IMR-90 (cell line): ENCODE results near the gene ATXN1. TPM values are rescaled to one million over a fixed set of nuclear protein-coding genes. Genes with fewer than 3 reads are reported as not detected.

Experiments used
- ATAC-seq: fragments of 200-7000 bp; cut with Tn5 transposase; 2 replicates; pipeline ENCODE4 v1.9.1; 2020; ENCODE audit warnings: low read depth, mild to moderate bottlenecking, moderate library complexity
- BruUV-seq: library from RNA; stranded (reverse); fragments of 400-500 nt; replicated peaks from 2 replicates; lab custom pipeline; 2021; lab: Mats Ljungman, UMichigan
- CTCF ChIA-PET: fragments of 300-600 bp; formaldehyde crosslinking; extraction: SDS; loops from one replicate; lab custom pipeline; 2021; ENCODE audit warnings: antibody characterized with exemption; lab: Yijun Ruan, JAX
- POLR2A ChIA-PET: fragments of 300-600 bp; sonication (Branson Sonifier 250); formaldehyde crosslinking; loops from one replicate; lab custom pipeline; 2022; ENCODE audit warnings: antibody characterized with exemption; ENCODE audit not compliant: unreplicated experiment; lab: Charles Lee
- DNase-seq: peaks from one replicate; pipeline ENCODE4 v3.0.0; 2013
- H2AFZ ChIP-seq: replicated peaks from 2 replicates; pipeline ENCODE3; 2013; ENCODE audit warnings: low read length, mild to moderate bottlenecking; ENCODE audit not compliant: poor library complexity
- H2AK5ac ChIP-seq: 2 replicates; pipeline ENCODE4 v1.6.1; 2013; ENCODE audit warnings: low read depth, low read length, inconsistent platforms
- H2AK9ac ChIP-seq: replicated peaks from 2 replicates; pipeline ENCODE3; 2013; ENCODE audit warnings: mild to moderate bottlenecking, low read depth, low read length, moderate library complexity; ENCODE audit not compliant: poor library complexity
- H2BK120ac ChIP-seq: 2 replicates; pipeline ENCODE4 v1.6.1; 2013; ENCODE audit warnings: low read depth, low read length, inconsistent platforms
- H2BK15ac ChIP-seq: 3 replicates; pipeline ENCODE4 v1.6.1; 2013; ENCODE audit warnings: low read depth, low read length, inconsistent platforms
- H2BK20ac ChIP-seq: 2 replicates; pipeline ENCODE4 v1.6.1; 2013; ENCODE audit warnings: low read depth, mild to moderate bottlenecking, inconsistent platforms, low read length, moderate library complexity
- H2BK5ac ChIP-seq: 2 replicates; pipeline ENCODE4 v1.6.1; 2013; ENCODE audit warnings: mild to moderate bottlenecking, low read depth, low read length, inconsistent platforms; ENCODE audit not compliant: poor library complexity, severe bottlenecking
- H3K14ac ChIP-seq: replicated peaks from 2 replicates; pipeline ENCODE4 v1.6.1; 2013; ENCODE audit warnings: low read depth, low read length, inconsistent platforms
- H3K18ac ChIP-seq: 2 replicates; pipeline ENCODE4 v1.6.1; 2013; ENCODE audit warnings: low read depth, low read length, control low read depth
- H3K23ac ChIP-seq: 2 replicates; pipeline ENCODE4 v1.6.1; 2013; ENCODE audit warnings: low read depth, low read length, inconsistent platforms
- H3K27ac ChIP-seq: 2 replicates; pipeline ENCODE4 v1.5.1; 2013; ENCODE audit warnings: mild to moderate bottlenecking, control low read depth, low read length; ENCODE audit not compliant: insufficient read depth
- H3K27me3 ChIP-seq: 2 replicates; pipeline ENCODE4 v1.6.1; 2013; ENCODE audit warnings: low read length; ENCODE audit not compliant: control insufficient read depth, insufficient read depth
- H3K36me3 ChIP-seq: 2 replicates; pipeline ENCODE4 v1.6.1; 2013; ENCODE audit warnings: low read length, mixed read lengths; ENCODE audit not compliant: control insufficient read depth, insufficient read depth
- H3K4ac ChIP-seq: 2 replicates; pipeline ENCODE4 v1.6.1; 2013; ENCODE audit warnings: low read depth, low read length, inconsistent platforms
- H3K4me1 ChIP-seq: 2 replicates; pipeline ENCODE4 v1.6.1; 2013; ENCODE audit warnings: low read length, mixed read lengths; ENCODE audit not compliant: control insufficient read depth, insufficient read depth
- H3K4me2 ChIP-seq: 2 replicates; pipeline ENCODE4 v1.6.1; 2013; ENCODE audit warnings: low read depth, mild to moderate bottlenecking, control low read depth, low read length, moderate library complexity
- H3K4me3 ChIP-seq: 2 replicates; pipeline ENCODE4 v1.5.1; 2013; ENCODE audit warnings: low read depth, mild to moderate bottlenecking, control low read depth, low read length, moderate library complexity; ENCODE audit not compliant: insufficient read depth
- H3K56ac ChIP-seq: 2 replicates; pipeline ENCODE4 v1.6.1; 2013; ENCODE audit warnings: low read length, inconsistent platforms; ENCODE audit not compliant: insufficient read depth; ENCODE audit errors: extremely low read depth
- H3K79me1 ChIP-seq, 2 experiments: 2 replicates each; pipeline ENCODE4 v1.6.1; 2013; ENCODE audit warnings: low read length in 2 of 2, inconsistent platforms in 1 of 2, low read depth in 1 of 2
- H3K9ac ChIP-seq: 2 replicates; pipeline ENCODE4 v1.6.1; 2013; ENCODE audit warnings: low read depth, low read length, control low read depth
- H3K9me1 ChIP-seq: 2 replicates; pipeline ENCODE4 v1.6.1; 2013; ENCODE audit warnings: low read length, inconsistent platforms; ENCODE audit not compliant: insufficient read depth
- H3K9me3 ChIP-seq: 2 replicates; pipeline ENCODE4 v1.6.1; 2013; ENCODE audit warnings: low read length; ENCODE audit not compliant: control insufficient read depth, insufficient read depth
- H4K20me1 ChIP-seq: 2 replicates; pipeline ENCODE4 v1.6.1; 2013; ENCODE audit warnings: low read length, inconsistent platforms; ENCODE audit not compliant: insufficient read depth
- H4K5ac ChIP-seq: 2 replicates; pipeline ENCODE4 v1.6.1; 2013; ENCODE audit warnings: mild to moderate bottlenecking, low read depth, low read length, control low read depth
- H4K8ac ChIP-seq, 2 experiments: 2 replicates each; pipeline ENCODE4 v1.6.1; 2013; ENCODE audit warnings: low read depth in 2 of 2, low read length in 2 of 2, control low read depth in 1 of 2, inconsistent platforms in 1 of 2
- H4K91ac ChIP-seq: 2 replicates; pipeline ENCODE4 v1.6.1; 2013; ENCODE audit warnings: low read depth, low read length, inconsistent platforms; ENCODE audit not compliant: insufficient read depth
- MAZ ChIP-seq: IDR thresholded peaks from 2 replicates; pipeline ENCODE4 v1.6.1; 2012; ENCODE audit warnings: low read depth, mild to moderate bottlenecking, low read length, improper control_type of control experiment, moderate library complexity, borderline replicate concordance
- WGBS, 2 experiments: methylation state at CpG; one replicate each; pipeline versions ENCODE4 v1.1.5 to v1.1.7; 2013; ENCODE audit warnings: missing lambda C conversion rate in 2 of 2; ENCODE audit not compliant: insufficient read length in 1 of 2; ENCODE audit errors: extremely low coverage in 2 of 2; 5-methylcytosine and 5-hydroxymethylcytosine counted together
- dilution Hi-C: fragments of 300-500 bp; cut with HindIII; formaldehyde crosslinking; loops from one replicate; pipeline ENCODE4 v1.14.3; 2018; ENCODE audit warnings: low sequenced_read_pairs; ENCODE audit not compliant: unreplicated experiment
- in situ Hi-C: fragments of 300-500 bp; cut with MboI; formaldehyde crosslinking; loops from 3 replicates; pipeline ENCODE4 v1.14.3; 2019; ENCODE audit warnings: low sequenced_read_pairs, inconsistent platforms, mixed read lengths
- intact Hi-C: fragments of 100-400 bp; cut with micrococcal nuclease; formaldehyde crosslinking; loops from 2 replicates; pipeline ENCODE4 v1.10.0; 2022
- polyA plus RNA-seq, 3 experiments: library from polyadenylated mRNA; depleted of rRNA; stranded (reverse); fragments of >200 nt; gene quantifications; 2 replicates each; pipeline ENCODE4 v1.2.3, GENCODE V29; 2012; ENCODE audit warnings: low replicate concordance in 1 of 3
- total RNA-seq: library from RNA; depleted of rRNA; stranded (reverse); fragments of >200 nt; gene quantifications from 2 replicates; pipeline ENCODE4 v1.2.3, GENCODE V29; 2012
- TF ChIP-seq, protein P1 (sequence below): fragments of 150-350 bp; IDR thresholded peaks from 2 replicates; pipeline ENCODE4 v1.6.1; 2016; ENCODE audit warnings: low read depth, mild to moderate bottlenecking, low read length, moderate library complexity, borderline replicate concordance

The ATXN1 gene
- total and polyA plus RNA-seq, 2 of the 4 experiments (the other 2 are of a cell fraction): 7.3 to 11.1 TPM

DNA sequence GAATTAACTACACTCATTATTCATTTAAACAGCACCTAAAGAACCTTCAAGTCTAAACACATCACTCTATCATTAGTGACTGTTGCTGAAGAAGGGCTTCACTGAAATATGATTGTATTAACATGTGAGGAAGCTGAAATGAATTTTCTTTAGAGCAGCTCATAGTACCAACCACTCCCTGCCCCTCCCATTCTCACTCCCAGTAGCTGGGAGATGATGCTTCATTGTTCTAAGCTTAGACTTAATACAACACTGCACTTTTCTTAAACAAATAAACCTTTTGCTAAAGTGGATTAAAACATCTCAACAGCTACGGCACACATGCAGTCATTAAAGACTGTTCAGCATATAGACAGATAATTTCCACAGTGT, 63.1 kb downstream of the ATXN1 start:
- Histone ChIP-seq H3K18ac (no peak overlapping the region), H3K4me1 (peaks cover 14% of the 10 kb centered on the region), H3K9ac (no peak overlapping the region), H3K27me3 (no peaks in the 10 kb centered on the region), H2AK5ac (no peak overlapping the region), H3K4ac (no peak overlapping the region), H3K36me3 (0 out of 2 replicates have a peak, but pooled peaks cover 1% of the 10 kb centered on the region), H3K4me2 (no peak overlapping the region), H3K23ac (no peak overlapping the region), H2AK9ac (no peak overlapping the region), H3K9me3 (no peaks in the 10 kb centered on the region), H3K79me1 (peaks cover 23 to 71% of the 10 kb centered on the region in 2 experiments; a peak in 3 of 4 replicates), H3K56ac (no peak overlapping the region), H3K9me1 (peaks cover 8% of the 10 kb centered on the region; the same call in 1 of the 2 replicates), H4K5ac (no peak overlapping the region), H2BK20ac (no peak overlapping the region), H4K20me1 (peaks cover 36% of the 10 kb centered on the region; the same call in 1 of the 2 replicates), H3K14ac (peak overlapping the region; percentile 63; the same call in 1 of the 2 replicates), H4K91ac (no peak overlapping the region), H2AFZ (no peak overlapping the region), H2BK5ac (no peak overlapping the region), H2BK120ac (no peak overlapping the region), H2BK15ac (no peak overlapping the region), H4K8ac (no peak overlapping the region), H3K27ac (no peak overlapping the region), H3K4me3 (no peak overlapping the region)
- no TSS peak for BruUV-seq
- intact Hi-C loops (no loop called here), dilution Hi-C loops (no loop called here), in situ Hi-C loops (no loop called here)
- CTCF ChIA-PET: interaction anchor here (1.4 kb wide), 1 partner anchor 9 kb away, joined by 7 read pairs; no protein-coding TSS in a partner anchor
- TF ChIP-seq, protein P1, sequence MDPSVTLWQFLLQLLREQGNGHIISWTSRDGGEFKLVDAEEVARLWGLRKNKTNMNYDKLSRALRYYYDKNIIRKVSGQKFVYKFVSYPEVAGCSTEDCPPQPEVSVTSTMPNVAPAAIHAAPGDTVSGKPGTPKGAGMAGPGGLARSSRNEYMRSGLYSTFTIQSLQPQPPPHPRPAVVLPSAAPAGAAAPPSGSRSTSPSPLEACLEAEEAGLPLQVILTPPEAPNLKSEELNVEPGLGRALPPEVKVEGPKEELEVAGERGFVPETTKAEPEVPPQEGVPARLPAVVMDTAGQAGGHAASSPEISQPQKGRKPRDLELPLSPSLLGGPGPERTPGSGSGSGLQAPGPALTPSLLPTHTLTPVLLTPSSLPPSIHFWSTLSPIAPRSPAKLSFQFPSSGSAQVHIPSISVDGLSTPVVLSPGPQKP: no peak
- no peak for TF ChIP-seq MAZ
- WGBS, 2 experiments: no CpG with 5 or more reads among the region's 1 CpG
- ATAC-seq (0 out of 2 replicates have a peak, but pooled peaks have one; percentile 29), DNase-seq (no peak)
- POLR2A ChIA-PET: no interaction called here
